ENCODE data around the gene TDRD1.

TDRD1 gene

DNA sequence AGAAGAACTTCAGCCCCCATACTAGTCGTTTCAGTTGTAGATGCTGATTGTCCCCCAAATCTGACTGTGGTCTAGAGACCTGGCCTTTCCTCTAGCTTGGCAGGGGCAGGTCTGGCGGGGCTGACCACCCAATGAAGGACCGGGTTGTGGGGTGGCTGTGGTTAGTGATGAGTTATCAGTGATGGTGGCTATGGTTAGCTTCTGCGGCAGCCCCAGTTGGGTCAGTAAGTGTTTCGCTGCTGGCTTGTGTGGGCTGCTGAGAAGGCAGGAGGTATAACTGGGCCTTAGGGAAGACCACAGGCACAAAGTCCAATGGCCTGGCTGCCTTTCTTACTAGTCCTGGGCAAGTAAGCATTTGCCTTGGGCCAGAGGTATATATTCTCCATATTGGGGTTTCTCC, 81.2 kb downstream of the TDRD1 start:
- DNase-seq (ENCODE audit: insufficient read length, low spot score): no peak

DNA sequence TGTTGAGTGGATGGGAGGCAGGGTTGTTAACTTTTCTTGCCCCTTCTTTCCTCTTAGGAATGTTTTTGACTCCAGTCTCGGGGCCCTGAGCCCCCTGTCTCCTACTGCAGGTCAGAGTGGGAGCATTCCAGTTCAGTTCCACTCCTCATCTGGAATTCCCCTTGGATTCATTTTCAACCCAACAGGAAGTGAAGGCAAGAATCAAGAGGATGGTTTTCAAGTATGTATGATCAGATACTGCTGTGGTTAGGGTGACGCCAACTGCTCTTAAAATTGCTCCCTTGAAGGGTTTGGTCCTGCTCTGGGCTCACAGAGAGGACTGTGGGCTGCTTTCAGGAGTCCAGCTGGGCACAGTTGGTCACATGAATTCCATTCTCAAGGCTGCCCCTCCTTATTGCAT, 81.9 kb downstream of the TDRD1 start:
- FAIRE-seq (no peak), DNase-seq (ENCODE audit: insufficient read length, low spot score) (peak; percentile 39)

More for the DNA sequence above, 81.2 kb downstream of the TDRD1 start:
- FAIRE-seq: no peak

DNA sequence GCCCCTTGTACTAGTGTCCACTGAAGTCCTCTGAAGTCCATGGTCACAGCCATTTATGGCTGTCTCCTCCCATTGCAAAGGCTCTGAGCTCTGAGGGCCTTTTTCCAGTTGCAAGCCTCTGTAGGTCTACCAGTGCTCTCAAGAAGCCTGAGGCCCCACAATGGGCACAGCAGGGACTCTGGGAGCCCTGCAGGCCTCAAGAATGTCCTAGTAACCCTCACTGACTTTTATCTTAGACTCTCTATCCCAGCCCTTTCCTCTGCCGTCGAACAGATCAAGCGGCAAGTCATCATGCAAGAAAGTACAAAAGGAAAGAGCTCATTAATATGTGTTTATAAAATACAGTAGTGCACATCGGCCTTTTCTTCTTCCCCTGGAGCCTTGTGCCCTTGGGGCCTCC, 83.3 kb downstream of the TDRD1 start:
- FAIRE-seq (no peak), DNase-seq (ENCODE audit: insufficient read length, low spot score) (no peak)

DNA sequence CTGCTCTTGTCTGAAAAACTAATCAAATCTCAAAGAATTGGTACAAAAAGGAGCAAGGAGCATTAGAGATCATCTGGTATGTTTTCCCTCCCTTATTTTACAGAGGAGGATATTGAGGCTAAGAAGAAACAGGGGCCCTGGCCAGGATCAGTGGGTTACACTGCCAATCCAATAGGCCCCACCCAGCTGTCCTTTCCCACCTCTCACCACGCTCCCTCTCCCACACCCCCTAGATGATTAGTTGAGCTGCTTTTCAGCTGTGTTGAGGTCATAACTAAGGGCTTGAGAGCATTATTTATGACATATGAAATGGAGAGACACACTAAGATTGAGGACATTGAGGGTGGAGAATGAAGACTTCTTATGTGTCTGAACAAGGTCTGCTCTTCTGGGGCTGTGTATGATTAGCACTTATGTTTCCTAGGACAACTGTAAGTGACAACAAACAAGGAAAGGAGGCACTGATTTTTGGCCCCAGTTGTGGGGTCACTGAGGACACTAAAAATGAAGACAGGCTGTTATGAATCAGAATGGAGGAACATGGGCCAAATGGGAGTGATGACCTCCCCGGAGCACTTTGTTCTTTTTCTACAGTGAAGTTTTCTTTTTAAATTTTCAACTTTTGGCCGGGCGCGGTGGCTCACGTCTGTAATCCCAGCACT, 86.4 kb downstream of the TDRD1 start:
- DNase-seq (ENCODE audit: insufficient read length, low spot score) (no peak), FAIRE-seq (no peak)

DNA sequence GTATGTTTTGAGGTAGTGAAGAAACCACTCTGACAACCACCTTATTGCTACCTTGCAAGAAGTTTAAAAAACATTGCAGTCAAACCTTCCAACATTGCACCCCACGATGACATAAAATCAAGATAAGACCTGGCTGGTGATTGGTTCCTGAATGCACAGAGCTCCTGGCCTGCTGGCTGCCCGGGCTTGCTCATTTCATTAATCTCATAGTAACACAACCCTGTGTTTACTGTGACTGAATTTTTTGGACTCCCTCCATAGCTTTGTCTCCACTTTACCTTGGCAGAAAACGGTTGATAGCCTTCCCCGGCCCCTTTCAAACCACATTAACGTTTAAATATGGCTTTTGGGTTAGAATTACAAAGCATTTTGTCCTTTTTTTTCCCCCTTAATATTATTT, 87.4 kb downstream of the TDRD1 start:
- FAIRE-seq: no peak
- peak; percentile 12 for DNase-seq (ENCODE audit: insufficient read length, low spot score)

DNA sequence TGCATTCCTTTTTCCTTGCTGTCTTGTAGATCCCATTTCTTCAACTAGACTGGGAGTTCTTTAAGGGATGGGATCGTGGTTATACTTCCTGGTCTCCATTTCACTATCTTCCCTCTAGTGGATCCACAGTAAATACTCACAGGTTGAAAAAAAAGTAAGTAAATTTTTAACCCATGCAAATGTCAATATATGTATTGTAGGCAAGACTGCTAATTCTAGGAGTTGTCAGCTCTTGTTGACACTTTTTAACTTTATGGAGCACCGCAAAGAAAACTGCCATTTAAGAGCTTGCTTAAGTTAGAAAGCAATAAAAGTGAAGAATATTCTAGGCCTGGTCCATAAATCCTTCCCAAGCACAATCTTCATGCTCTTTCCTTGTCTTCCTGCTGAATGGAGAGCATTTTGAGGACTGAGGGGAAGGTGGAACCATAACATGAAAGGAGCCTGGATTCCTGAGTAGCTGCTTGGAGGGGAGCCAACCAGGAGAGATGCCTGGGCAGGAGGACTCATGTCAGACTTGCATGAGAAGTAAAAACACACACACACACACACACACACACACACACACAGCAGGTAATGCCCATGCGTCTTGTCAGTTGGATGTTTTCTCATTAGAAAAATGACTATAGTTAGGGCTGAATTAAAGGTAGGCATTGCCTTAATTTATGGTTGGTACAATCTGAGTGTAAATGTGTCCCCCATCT, 92.1 kb downstream of the TDRD1 start:
- no peak for DNase-seq (ENCODE audit: insufficient read length, low spot score)
- FAIRE-seq: no peak

DNA sequence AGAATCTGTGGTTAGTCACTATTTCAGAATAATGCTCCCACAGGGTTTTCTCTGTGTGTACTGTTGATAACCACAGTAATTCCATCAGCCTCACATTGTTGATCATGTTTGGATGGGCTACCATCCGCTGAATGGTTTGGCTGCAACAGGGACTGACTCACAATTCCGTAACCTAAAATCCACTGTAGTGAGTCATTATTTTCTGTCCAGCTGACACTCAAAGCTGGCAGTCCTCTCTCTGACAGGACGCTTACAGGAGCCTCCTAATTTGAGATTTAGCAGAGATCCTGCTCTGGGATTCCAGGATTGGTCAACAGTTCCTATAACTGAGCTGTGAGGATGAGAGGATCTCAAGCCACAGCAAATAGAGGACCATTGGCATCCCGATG, 92.6 kb downstream of the TDRD1 start:
- no peak for FAIRE-seq
- peak; percentile 73 for DNase-seq (ENCODE audit: insufficient read length, low spot score)

DNA sequence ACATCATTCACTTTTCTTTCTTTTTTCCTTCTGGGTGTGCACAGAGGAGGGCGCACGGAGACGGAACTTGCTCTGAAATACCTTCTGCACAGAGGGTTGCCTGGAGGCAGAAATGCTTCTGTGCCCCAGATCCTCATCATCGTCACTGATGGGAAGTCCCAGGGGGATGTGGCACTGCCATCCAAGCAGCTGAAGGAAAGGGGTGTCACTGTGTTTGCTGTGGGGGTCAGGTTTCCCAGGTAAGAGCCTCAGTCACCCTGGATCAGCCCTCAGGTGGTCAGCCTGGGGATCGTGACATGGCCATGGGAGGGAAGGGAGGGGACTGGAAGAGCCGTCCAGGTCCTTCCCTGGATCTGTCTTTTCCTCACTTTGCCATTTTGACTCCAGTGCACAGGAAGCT, 93.5 kb downstream of the TDRD1 start:
- DNase-seq (ENCODE audit: insufficient read length, low spot score): no peak
- no peak for FAIRE-seq

DNA sequence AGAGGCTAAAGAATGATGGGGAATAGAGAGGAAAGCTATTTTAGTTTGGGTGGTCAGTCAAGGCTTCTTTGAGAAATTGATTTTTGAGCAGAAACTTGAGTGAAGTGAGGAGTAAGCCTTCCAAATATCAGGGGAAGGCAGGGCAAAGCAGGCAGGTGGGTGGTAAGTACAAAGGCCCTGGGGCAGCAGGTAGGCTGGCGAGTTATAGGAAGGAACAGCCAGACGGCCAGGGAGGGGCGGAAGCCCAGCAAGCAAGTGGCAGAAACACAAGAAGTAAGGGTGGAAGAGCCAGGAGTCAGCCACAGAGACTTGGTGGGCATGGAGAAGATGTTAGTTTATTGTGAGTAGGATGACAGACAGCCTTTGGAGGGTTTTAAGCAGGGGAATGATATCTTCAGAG, 94.8 kb downstream of the TDRD1 start:
- DNase-seq (ENCODE audit: insufficient read length, low spot score): no peak
- no peak for FAIRE-seq

DNA sequence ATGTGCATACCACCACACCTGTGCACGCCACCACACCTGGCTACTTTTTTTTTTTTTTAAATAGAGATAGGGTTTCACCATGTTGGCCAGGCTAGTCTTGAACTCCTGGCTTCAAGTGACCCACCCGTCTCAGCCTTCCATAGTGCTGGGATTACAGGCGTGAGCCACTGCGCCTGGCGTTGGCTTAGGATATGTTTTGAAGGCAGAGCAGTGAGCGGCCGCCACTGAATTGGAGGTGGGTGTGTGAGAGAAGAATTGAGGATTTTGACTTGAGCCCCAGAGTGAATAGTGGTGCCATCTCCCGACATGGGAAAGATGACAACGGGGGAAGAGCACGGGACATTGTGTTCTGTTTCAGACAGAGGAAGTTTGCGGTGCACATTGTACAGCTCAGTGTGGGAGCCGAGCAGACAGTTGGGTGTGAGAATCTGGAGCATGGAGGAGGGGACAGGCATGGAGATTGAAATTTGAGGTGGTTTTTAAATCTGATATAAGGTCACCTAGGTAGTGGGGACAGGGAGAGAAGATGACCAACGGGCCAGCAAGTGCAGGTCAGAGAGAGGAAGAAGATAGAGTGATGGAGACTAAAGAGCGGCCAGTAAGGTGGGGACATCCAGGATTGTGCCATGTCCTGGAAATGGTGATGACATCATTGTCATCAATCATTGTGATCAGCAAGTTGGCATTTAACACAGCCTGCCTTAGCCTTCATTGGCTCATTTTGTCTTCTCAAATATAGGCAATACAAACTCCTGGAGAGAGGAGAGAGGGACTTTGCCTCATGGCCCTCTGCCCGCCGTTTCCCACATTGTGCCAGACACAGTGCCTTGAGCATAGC, 95.7 kb downstream of the TDRD1 start:
- FAIRE-seq: no peak

DNA sequence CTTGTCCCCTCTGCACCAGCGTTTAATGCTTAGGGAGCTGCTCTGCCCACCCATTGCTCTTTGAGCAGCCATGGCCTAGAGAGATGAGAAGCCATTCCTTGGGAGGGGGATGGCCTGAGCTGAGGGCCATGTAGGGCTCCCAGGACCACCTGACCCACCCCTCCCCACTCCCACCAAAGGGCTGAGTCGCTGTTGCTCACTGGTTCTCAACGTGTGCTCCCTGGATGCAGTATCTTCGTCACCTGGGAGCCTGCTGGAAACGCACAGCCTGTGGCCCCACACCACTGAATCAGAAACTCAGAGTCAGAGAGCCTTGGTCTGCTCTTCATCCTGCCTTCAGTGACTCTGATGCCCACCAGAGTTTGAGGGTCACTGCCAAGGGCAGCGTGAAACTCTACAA, 96.9 kb downstream of the TDRD1 start:
- no peak for FAIRE-seq
- DNase-seq (ENCODE audit: insufficient read length, low spot score): no peak

More for the DNA sequence above, 95.7 kb downstream of the TDRD1 start:
- no peak for DNase-seq (ENCODE audit: insufficient read length, low spot score)

DNA sequence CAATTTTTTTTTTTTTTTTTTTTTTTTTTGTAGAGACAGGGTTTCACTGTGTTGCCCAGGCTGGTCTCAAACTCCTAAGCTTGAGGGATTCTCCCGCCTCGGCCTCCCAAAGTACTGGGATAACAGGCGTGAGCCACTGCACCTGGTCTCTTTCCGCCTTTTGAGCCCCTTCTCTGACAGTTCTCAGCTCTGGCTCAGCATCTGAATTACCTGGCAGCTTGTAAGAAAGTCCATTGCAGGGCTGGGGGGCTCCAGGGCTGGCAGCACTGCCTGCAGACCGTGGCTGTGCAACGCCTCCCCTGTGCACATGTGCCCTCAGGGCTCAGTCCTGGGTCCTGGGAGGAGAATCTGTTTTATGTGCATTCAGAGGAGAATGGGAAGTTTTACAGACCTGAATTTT, 97.5 kb downstream of the TDRD1 start:
- FAIRE-seq (no peak), DNase-seq (ENCODE audit: insufficient read length, low spot score) (no peak)

DNA sequence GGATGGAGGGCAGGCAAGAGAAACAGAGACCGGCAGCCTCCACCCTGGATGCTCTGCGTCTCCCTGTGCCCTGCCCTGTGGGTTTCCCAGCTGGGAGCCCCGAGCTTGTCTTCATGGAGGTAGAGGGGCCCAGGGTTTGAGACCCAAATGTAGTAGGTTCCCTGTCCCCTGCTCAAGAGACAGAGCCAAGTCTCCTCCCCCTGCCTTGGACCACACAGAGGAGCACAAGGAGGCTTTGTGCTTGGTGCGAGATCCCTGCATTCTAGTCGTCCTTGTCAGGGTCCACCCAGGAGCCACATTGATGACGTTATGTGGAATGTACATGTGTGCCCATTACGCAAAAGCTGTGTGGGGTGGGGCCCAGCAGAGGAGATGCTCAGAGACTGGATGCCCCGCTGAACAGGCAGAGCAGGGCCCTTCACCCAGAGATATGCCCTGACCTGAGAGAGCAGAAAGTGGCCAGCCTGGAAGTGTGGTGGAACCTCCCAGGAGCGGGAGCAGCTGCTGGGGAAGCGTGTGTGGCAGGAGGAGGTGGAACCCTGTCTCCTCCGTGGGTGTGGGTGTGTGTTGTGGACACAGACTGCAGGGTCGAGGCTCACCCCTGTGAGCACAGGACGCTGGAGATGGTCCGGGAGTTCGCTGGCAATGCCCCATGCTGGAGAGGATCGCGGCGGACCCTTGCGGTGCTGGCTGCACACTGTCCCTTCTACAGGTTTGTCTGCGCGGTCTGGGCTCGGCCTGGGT, 99.2 kb downstream of the TDRD1 start:
- FAIRE-seq: no peak
- DNase-seq (ENCODE audit: insufficient read length, low spot score): no peak

DNA sequence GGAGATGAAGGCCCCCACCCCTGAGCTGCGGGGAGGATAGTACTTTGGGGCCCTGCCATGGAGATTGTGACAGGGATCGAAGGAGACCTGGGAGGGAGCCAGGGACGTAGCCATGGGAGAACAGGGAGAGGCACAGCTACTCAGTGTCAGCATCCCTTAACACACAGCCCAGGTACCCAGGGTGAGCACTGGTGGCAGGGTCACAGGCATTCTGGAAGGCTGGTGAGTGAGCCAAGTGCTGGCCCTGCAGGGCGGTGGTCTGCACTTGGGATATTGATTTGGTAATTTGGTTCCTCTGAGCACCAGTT, 99.7 kb downstream of the TDRD1 start:
- no peak for DNase-seq (ENCODE audit: insufficient read length, low spot score)

DNA sequence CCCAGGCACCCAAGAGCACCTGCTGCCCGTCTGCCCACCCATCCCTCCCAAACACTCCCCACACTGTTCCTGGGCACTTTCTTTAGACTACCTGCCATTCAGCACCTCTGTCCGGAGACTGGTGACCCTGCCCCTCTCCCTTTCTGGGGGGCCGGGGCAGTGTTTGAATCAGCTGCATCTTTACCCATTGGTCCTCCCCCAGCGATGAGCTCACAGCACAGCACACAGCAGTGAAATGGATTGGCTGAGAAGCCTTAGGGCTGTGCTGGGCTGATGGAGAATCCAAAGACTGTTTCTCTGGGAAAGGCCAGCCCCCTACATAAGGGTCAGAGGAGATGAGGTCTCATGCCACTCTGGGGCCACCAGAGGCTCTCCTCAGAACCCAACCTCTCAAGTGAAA, 100.1 kb downstream of the TDRD1 start:
- FAIRE-seq (no peak), DNase-seq (ENCODE audit: insufficient read length, low spot score) (no peak)

More for the DNA sequence above, 99.7 kb downstream of the TDRD1 start:
- FAIRE-seq: no peak

DNA sequence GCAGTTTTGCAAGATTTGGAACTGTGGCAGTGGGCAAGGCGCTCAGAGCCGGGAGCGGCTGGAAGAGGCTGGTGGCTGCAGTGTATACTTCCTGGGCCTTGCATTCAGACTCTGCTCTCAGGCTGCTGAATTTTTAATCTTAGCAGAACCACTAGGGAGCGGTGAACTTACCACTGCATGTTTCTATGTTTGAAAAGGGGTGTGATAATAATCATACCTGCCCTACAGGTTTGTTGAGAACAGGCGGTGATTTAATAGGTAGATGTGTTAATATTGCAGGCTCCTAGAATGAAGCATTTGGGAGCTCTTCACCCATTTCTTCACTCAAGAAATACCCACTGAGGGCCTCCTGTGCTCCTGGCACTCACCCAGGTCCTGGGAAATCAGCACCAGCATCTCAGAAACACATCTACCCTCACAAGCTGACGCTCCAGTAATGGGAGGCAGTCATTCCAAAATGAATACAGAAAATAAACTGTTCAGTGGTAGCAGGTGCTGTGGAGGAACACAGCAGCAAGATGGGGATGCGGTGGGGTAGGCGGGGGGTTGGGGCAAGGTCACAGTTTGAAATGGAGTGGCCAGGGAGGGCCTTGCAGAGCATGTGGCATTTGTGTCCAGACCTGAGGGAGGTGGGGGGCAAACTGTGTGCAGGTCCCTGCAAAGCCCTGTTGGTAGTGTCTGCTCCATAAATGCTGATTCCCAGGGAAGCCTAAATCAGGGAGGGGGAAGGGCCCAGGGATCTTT, 100.9 kb downstream of the TDRD1 start:
- FAIRE-seq (no peak), DNase-seq (ENCODE audit: insufficient read length, low spot score) (no peak)

DNA sequence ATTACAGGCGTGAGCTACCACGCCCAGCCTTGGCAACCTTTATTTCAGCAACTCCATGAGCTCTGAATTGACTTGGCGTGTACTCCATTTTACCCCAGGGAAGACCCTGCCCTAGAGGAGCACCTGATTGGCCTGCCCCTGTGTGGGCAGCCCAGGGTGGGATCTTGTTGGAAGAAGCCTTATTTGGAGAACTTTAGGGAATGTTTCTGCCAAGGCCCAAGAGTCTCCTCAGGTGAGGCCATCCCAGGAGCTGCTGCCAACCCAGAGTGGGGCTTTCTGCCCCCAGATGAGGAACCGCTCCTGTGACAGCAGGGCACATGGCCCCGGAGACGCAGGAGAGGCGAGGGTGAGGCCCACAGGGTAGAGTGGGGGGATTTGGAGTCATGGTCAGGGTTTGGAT, 101.9 kb downstream of the TDRD1 start:
- DNase-seq (ENCODE audit: insufficient read length, low spot score): no peak
- FAIRE-seq: no peak

DNA sequence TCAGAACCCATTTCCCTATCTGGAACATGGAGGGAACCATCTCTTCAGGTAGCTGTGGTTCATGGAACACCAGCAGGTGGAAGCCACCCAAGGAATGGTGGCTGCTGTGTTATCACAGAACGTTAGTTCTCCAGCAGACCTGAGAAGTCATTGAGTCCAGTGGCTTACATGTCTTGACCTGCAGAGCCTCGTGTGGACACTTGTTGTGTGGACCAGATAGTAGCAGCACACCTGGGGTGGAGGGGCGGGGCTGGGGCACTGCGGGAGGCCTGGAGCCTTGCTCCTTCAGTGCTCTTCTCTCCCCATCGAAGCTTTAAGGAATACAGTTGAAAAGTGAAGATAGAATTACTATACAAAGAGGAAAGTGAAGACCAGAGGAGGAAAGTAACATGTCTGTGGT, 102.3 kb downstream of the TDRD1 start:
- no peak for FAIRE-seq
- no peak for DNase-seq (ENCODE audit: insufficient read length, low spot score)

All from HTR-8/SVneo (cell line).